K562 (cell line): ENCODE results near the gene SPOCK3. TPM values are rescaled to one million over a fixed set of nuclear protein-coding genes. Genes with fewer than 3 reads are reported as not detected.

Experiments
- ATAC-seq: fragments of 200-7000 bp; cut with Tn5 transposase; 3 replicates; pipeline ENCODE4 v1.9.1; 2020; ENCODE audit warnings: moderate library complexity
- BruUV-seq: library from RNA; stranded (reverse); fragments of 400-500 nt; replicated peaks from 2 replicates; lab custom pipeline; 2021; lab: Mats Ljungman, UMichigan
- CTCF ChIA-PET: fragments of 300-600 bp; formaldehyde crosslinking; extraction: SDS; loops from one replicate; lab custom pipeline; 2021; ENCODE audit warnings: low intra/inter-chr PET ratio; lab: Yijun Ruan, JAX
- POLR2A ChIA-PET: fragments of 300-600, 350-650 bp; sonication (Branson Sonifier 250); formaldehyde crosslinking; extraction: SDS; loops from one replicate; lab custom pipeline; 2021; ENCODE audit warnings: antibody characterized with exemption, inconsistent platforms; lab: Yijun Ruan, JAX
- DNase-seq, 4 experiments: peaks; one replicate each; pipeline versions ENCODE4 v3.0.0 to v3.0.0-alpha.2; 2011 to 2018; ENCODE audit warnings: low spot score in 3 of 4, mixed read lengths in 3 of 4; ENCODE audit errors: extremely low read depth in 1 of 4
- FAIRE-seq: peaks from 2 replicates; lab custom pipeline; 2011; peaks lifted over from hg19 to GRCh38; lab: Jason Lieb, UNC
- H2AFZ ChIP-seq: 2 replicates; pipeline ENCODE4 v1.6.0; 2011; ENCODE audit warnings: low read depth, low read length, control low read depth, inconsistent platforms
- H3K27ac ChIP-seq: fragments of 200-600 bp; 3 replicates; pipeline ENCODE4 v1.8.0; 2011; ENCODE audit warnings: low read depth, mild to moderate bottlenecking, control low read depth, inconsistent platforms, low read length, moderate library complexity, mixed read lengths; ENCODE audit errors: extremely low read depth
- H3K27me3 ChIP-seq, 2 experiments: fragments of 300-600 bp in 1 of 2; 2 replicates in 1 of 2; 3 replicates in 1 of 2; pipeline versions ENCODE4 v1.6.0 to v1.8.0; 2011; ENCODE audit warnings: inconsistent platforms in 2 of 2, low read length in 2 of 2, mild to moderate bottlenecking in 1 of 2, mixed read lengths in 1 of 2, moderate library complexity in 1 of 2; ENCODE audit not compliant: control insufficient read depth in 2 of 2, insufficient read depth in 2 of 2
- H3K36me3 ChIP-seq: fragments of 300-600 bp; 3 replicates; pipeline ENCODE4 v1.8.0; 2011; ENCODE audit warnings: mild to moderate bottlenecking, low read length, inconsistent platforms; ENCODE audit not compliant: control insufficient read depth, insufficient read depth
- H3K4me1 ChIP-seq, 2 experiments: fragments of 200-600 bp in 1 of 2; replicated peaks in 1 of 2; 2 replicates in 1 of 2; 3 replicates in 1 of 2; pipeline versions ENCODE4 v1.5.1 to v1.8.0; 2011; ENCODE audit warnings: inconsistent platforms in 2 of 2, low read length in 2 of 2, mild to moderate bottlenecking in 1 of 2, mixed read lengths in 1 of 2, moderate library complexity in 1 of 2; ENCODE audit not compliant: control insufficient read depth in 2 of 2, insufficient read depth in 2 of 2
- H3K4me2 ChIP-seq: 2 replicates; pipeline ENCODE4 v1.6.1; 2011; ENCODE audit warnings: low read length, control low read depth, inconsistent platforms, mixed read lengths; ENCODE audit not compliant: insufficient read depth
- H3K4me3 ChIP-seq: fragments of 200-600 bp; sonication (generic), shearing (Covaris generic); 2 replicates; pipeline ENCODE4 v1.5.1; 2016; ENCODE audit warnings: control low read depth, inconsistent platforms
- H3K79me2 ChIP-seq: fragments of 200-600 bp; 3 replicates; pipeline ENCODE4 v1.8.0; 2011; ENCODE audit warnings: low read length, inconsistent platforms; ENCODE audit not compliant: control insufficient read depth, insufficient read depth
- H3K9ac ChIP-seq, 2 experiments: 2 replicates each; pipeline versions ENCODE4 v1.6.0 to v1.6.1; 2011; ENCODE audit warnings: low read depth in 2 of 2, low read length in 2 of 2, control low read depth in 1 of 2, inconsistent platforms in 1 of 2, mild to moderate bottlenecking in 1 of 2, mixed read lengths in 1 of 2; ENCODE audit not compliant: insufficient read depth in 1 of 2
- H3K9me1 ChIP-seq: one replicate; pipeline ENCODE4 v1.6.0; 2011; ENCODE audit warnings: inconsistent platforms, mild to moderate bottlenecking, low read length, moderate library complexity; ENCODE audit not compliant: control insufficient read depth, insufficient read depth
- H3K9me3 ChIP-seq: replicated peaks from 2 replicates; pipeline ENCODE4 v1.5.1; 2011; ENCODE audit warnings: low read depth, low read length, inconsistent platforms; ENCODE audit not compliant: control insufficient read depth, insufficient read depth
- H4K20me1 ChIP-seq: replicated peaks from 2 replicates; pipeline ENCODE4 v1.6.1; 2011; ENCODE audit warnings: low read length, inconsistent platforms, mixed read lengths; ENCODE audit not compliant: control insufficient read depth, insufficient read depth
- ARHGAP35 ChIP-seq: fragments of 450-650 bp; IDR thresholded peaks from 2 replicates; pipeline ENCODE4 v1.6.1; 2018; ENCODE audit not compliant: partially characterized antibody
- CREB5 ChIP-seq: fragments of 250-450 bp; sonication (Bioruptor Pico); IDR thresholded peaks from 2 replicates; pipeline ENCODE4 v1.5.0; 2020; ENCODE audit warnings: mild to moderate bottlenecking
- CUX1 ChIP-seq: fragments of 200-800 bp; sonication (Bioruptor generic); IDR thresholded peaks from 2 replicates; pipeline ENCODE4 v1.6.1; 2016; ENCODE audit warnings: missing genetic modification characterization, missing compliant biosample characterization
- EP300 ChIP-seq: IDR thresholded peaks from 2 replicates; pipeline ENCODE4 v1.6.1; 2012; ENCODE audit warnings: low read length, improper control_type of control experiment
- GTF3C2 ChIP-seq: IDR thresholded peaks from 3 replicates; pipeline ENCODE4 v1.6.1; 2011; ENCODE audit warnings: borderline replicate concordance, mild to moderate bottlenecking, moderate library complexity; ENCODE audit not compliant: insufficient read length; ENCODE audit errors: extremely low read depth
- L3MBTL2 ChIP-seq: fragments of 450-650 bp; IDR thresholded peaks from 2 replicates; pipeline ENCODE4 v1.6.1; 2016; ENCODE audit warnings: mild to moderate bottlenecking, moderate library complexity
- MTF1 ChIP-seq: fragments of 250-450 bp; sonication (Bioruptor Pico); IDR thresholded peaks from 2 replicates; pipeline ENCODE4 v1.9.0; 2021; ENCODE audit warnings: moderate library complexity, mild to moderate bottlenecking, inconsistent platforms, borderline replicate concordance
- TFAM ChIP-seq: fragments of 250-450 bp; sonication (Bioruptor Pico); conservative IDR thresholded peaks from 2 replicates; pipeline ENCODE4 v1.5.0; 2021; ENCODE audit warnings: mild to moderate bottlenecking, moderate library complexity
- TFAP4 ChIP-seq: sonication (generic); formaldehyde crosslinking; IDR thresholded peaks from 2 replicates; pipeline ENCODE4 v1.8.0; 2022; ENCODE audit warnings: missing genetic modification reagents, mild to moderate bottlenecking, moderate library complexity, borderline replicate concordance
- THAP7 ChIP-seq: fragments of 250-450 bp; sonication (Bioruptor Pico); IDR thresholded peaks from 2 replicates; pipeline ENCODE4 v1.5.0; 2021
- ZKSCAN3 ChIP-seq: fragments of 250-450 bp; sonication (Bioruptor Pico); IDR thresholded peaks from 2 replicates; pipeline ENCODE4 v1.4.0; 2020
- ZNF696 ChIP-seq: fragments of 250-450 bp; sonication (Bioruptor Pico); conservative IDR thresholded peaks from 2 replicates; pipeline ENCODE4 v1.4.0; 2020; ENCODE audit warnings: mild to moderate bottlenecking, moderate library complexity
- WGBS: fragments of 100-300 bp; shearing (Covaris generic); methylation state at CpG from one replicate; pipeline ENCODE4 v1.1.6; 2016; ENCODE audit warnings: low coverage, mixed read lengths; ENCODE audit not compliant: insufficient coverage; ENCODE audit errors: missing lambda C conversion rate; 5-methylcytosine and 5-hydroxymethylcytosine counted together
- in situ Hi-C: fragments of 300-500 bp; cut with MboI; formaldehyde crosslinking; loops from 4 replicates; pipeline ENCODE4 v1.15.0; 2018; ENCODE audit warnings: inconsistent platforms, mixed read lengths
- intact Hi-C: fragments of 100-400 bp; cut with micrococcal nuclease; formaldehyde crosslinking; loops from 2 replicates; pipeline ENCODE4 v1.14.2; 2022
- polyA plus RNA-seq, 8 experiments: library from polyadenylated mRNA; depleted of rRNA in 4 of 8; stranded (reverse) in 5 of 8; unstranded in 3 of 8; fragments of >200 nt; fragmentation: Nextera tagmentation in 2 of 8; fragmentation: Illumina TruSeq in 1 of 8; extraction: Ambion mirVana in 2 of 8; extraction: Trizol in 1 of 8; gene quantifications; 2 replicates each; pipeline versions ENCODE4 v1.2.1 to v1.2.3, GENCODE V29; 2011 to 2014; ENCODE audit warnings: inconsistent platforms in 1 of 8, missing spikeins in 1 of 8
- total RNA-seq, 7 experiments: library from RNA; depleted of rRNA in 6 of 7; stranded (reverse); fragments of >200 nt in 6 of 7; fragmentation: Illumina TruSeq in 2 of 7; extraction: Trizol in 2 of 7; gene quantifications; 2 replicates each; pipeline versions ENCODE4 v1.2.1 to v1.2.3, GENCODE V29; 2011 to 2021; ENCODE audit warnings: low replicate concordance in 1 of 7

SPOCK3 gene
- total and polyA plus RNA-seq, 9 of the 15 experiments (the other 6 are each of a cell fraction or from before 2014, with no cell fraction given), result not detected

GRCh38 chr4:167150587-167150986 lies 83.7 kb downstream of the SPOCK3 start:
- FAIRE-seq, result no peak
- no peak for DNase-seq
- POLR2A ChIA-PET, result no interaction called here
- CTCF ChIA-PET, result no interaction called here
- Histone ChIP-seq H3K4me1 (no peaks in the 10 kb centered on the region), H3K27ac (no peak overlapping the region), H3K9me3 (no peaks in the 10 kb centered on the region), H3K27me3 (no peaks in the 10 kb centered on the region), H3K9me1 (no peaks in the 10 kb centered on the region), H4K20me1 (no peaks in the 10 kb centered on the region), H3K4me2 (no peak overlapping the region), H3K79me2 (no peaks in the 10 kb centered on the region), H3K9ac (no peak overlapping the region), H3K4me3 (no peak overlapping the region), H2AFZ (no peak overlapping the region), H3K36me3 (no peaks in the 10 kb centered on the region)
- intact Hi-C loops (no loop called here), in situ Hi-C loops (no loop called here)
- WGBS, result 2% methylated on average over 4 of the region's 4 CpGs
- ATAC-seq, result no peak
- no TSS peak for BruUV-seq
- no peak for TF ChIP-seq GTF3C2
- no peak for TF ChIP-seq ARHGAP35
- no peak for TF ChIP-seq CREB5 (CRISPR knock-in tag)
- no peak for TF ChIP-seq ZKSCAN3 (CRISPR knock-in tag)
- TF ChIP-seq ZNF696 (CRISPR knock-in tag), result no peak
- no peak for TF ChIP-seq TFAP4 (CRISPR knock-in tag)
- TF ChIP-seq L3MBTL2, result no peak
- no peak for TF ChIP-seq MTF1
- no peak for TF ChIP-seq THAP7 (CRISPR knock-in tag)
- TF ChIP-seq TFAM, result no peak
- TF ChIP-seq CUX1 (CRISPR knock-in tag), result no peak
- TF ChIP-seq EP300, result no peak
